ENCODE results near the gene HCN1. TPM values are rescaled to one million over a fixed set of nuclear protein-coding genes. Genes with fewer than 3 reads are reported as not detected.

Gene HCN1
- total and polyA plus RNA-seq, 11 donors, result 0.09 to 0.43 (median 0.15) TPM; not detected in 6

GRCh38 chr5:45440466-45440865 is 255.7 kb downstream of the HCN1 start:
- intact Hi-C loops (cut with DNase I), result no loop called here
- DNase-seq (no peak), ATAC-seq (peak in 1 of 4 donors; percentile 34)
- no peak overlapping the region for H3K4me3 ChIP-seq
- H3K9me3 ChIP-seq, result no peaks in the 10 kb centered on the region
- no peaks in the 10 kb centered on the region for H3K4me1 ChIP-seq
- no peaks in the 10 kb centered on the region for H3K36me3 ChIP-seq
- no peaks in the 10 kb centered on the region for H3K27me3 ChIP-seq
- no peak overlapping the region for H3K27ac ChIP-seq
- no peak for TF ChIP-seq POLR2A (IDR thresholded peaks at IDR 0.05)
- TF ChIP-seq, protein P1, sequence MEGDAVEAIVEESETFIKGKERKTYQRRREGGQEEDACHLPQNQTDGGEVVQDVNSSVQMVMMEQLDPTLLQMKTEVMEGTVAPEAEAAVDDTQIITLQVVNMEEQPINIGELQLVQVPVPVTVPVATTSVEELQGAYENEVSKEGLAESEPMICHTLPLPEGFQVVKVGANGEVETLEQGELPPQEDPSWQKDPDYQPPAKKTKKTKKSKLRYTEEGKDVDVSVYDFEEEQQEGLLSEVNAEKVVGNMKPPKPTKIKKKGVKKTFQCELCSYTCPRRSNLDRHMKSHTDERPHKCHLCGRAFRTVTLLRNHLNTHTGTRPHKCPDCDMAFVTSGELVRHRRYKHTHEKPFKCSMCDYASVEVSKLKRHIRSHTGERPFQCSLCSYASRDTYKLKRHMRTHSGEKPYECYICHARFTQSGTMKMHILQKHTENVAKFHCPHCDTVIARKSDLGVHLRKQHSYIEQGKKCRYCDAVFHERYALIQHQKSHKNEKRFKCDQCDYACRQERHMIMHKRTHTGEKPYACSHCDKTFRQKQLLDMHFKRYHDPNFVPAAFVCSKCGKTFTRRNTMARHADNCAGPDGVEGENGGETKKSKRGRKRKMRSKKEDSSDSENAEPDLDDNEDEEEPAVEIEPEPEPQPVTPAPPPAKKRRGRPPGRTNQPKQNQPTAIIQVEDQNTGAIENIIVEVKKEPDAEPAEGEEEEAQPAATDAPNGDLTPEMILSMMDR (IDR thresholded peaks at IDR 0.05), result no peak
- WGBS, 4 donors, result 50 to 54% (median 52%) methylated on average over 1 of the region's 1 CpG

- Histone ChIP-seq H3K36me3 (no peaks in the 10 kb centered on the region), H3K4me3 (no peak overlapping the region), H3K9me3 (no peaks in the 10 kb centered on the region), H3K27me3 (no peaks in the 10 kb centered on the region), H3K27ac (no peak overlapping the region), H3K4me1 (no peaks in the 10 kb centered on the region)
- TF ChIP-seq, protein P1 (IDR thresholded peaks at IDR 0.05), result no peak
- TF ChIP-seq POLR2A (IDR thresholded peaks at IDR 0.05), result no peak
- ATAC-seq, result no peak
- no peak for DNase-seq
- intact Hi-C loops (cut with DNase I), result no loop called here
These were observed 258.4 kb downstream of the HCN1 start for GRCh38 chr5:45437752-45438151.

DNA sequence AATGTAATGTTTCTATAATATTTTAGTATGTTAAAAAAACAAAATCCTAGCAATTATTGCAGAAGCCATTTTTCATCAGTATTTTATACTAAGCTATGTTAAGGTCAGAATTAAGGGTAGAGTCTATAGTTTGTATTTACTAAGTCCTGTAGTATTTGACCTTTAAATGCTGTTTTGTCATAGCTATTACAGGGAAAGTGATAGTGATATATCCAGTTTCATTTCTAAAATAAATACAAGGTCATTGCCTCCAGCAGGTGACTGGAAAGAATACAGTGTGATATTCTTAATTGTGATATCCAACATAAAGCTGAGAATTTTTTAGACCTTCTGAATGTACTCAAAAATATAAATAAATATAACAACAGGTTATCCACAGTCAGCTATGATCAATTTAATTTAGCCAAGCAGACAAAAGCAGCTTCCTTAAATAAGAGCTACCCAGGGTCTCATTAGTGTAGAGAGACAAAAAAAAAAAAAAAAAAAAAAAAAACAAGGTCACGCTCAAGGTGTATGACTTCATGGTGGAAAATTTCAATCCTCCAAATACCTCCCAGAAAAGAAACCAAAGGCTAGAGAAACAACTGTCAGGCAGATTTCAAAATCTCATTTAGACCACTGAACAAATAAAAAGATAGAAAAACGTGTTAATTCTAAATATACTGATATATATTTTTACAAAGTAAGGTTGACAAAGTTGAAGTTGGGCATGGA is 278.7 kb downstream of the HCN1 start:
- WGBS, 4 donors, result 59 to 77% (median 67%) methylated on average over 2 of the region's 2 CpGs
- no peak for ATAC-seq

More for the DNA sequence above, 278.7 kb downstream of the HCN1 start:
- no peak overlapping the region for H3K4me3 ChIP-seq
- DNase-seq, result no peak
- intact Hi-C loops (cut with DNase I), result no loop called here
- no peaks in the 10 kb centered on the region for H3K4me1 ChIP-seq
- H3K36me3 ChIP-seq, result no peaks in the 10 kb centered on the region
- no peaks in the 10 kb centered on the region for H3K27me3 ChIP-seq
- TF ChIP-seq, protein P1 (IDR thresholded peaks at IDR 0.05), result no peak
- no peak for TF ChIP-seq POLR2A (IDR thresholded peaks at IDR 0.05)
- no peak overlapping the region for H3K27ac ChIP-seq
- no peaks in the 10 kb centered on the region for H3K9me3 ChIP-seq
